OCI-LY1 (cell line): ENCODE results near the gene HOXB7.

Experiments
- EZH2 ChIP-seq: fragments of 200-600 bp; sonication (generic), shearing (Covaris generic); IDR thresholded peaks from 2 replicates; pipeline ENCODE4 v1.8.0; 2017; ENCODE audit warnings: borderline replicate concordance, mixed run types, mild to moderate bottlenecking, antibody characterized with exemption, low read length, moderate library complexity, mixed read lengths
- TF ChIP-seq, protein P1 (sequence below): fragments of 200-600 bp; sonication (generic), shearing (Covaris generic); IDR thresholded peaks from 2 replicates; pipeline ENCODE4 v1.5.1; 2017; ENCODE audit warnings: mild to moderate bottlenecking, antibody characterized with exemption, low read length, moderate library complexity, mixed read lengths

DNA sequence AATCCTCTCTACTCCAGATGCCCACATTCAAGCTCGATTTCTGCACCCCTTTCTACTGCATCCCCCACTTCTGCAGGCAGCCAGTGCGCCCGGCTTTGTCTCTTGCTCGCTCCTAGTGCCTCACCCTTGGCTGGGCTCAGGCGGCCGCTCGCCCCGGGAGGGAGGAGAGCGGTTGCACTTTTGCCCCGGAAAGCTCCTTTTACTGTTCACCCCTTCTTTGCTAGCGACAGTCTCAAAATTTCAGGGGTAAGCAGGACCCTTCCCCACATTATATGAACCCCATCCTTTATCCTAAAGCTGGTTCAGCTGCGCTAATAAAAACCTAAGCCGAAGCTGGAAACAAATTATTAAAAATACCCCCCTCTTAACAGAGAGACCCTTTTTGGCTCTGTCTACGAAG, 18.2 kb downstream of the HOXB7 start:
- no peak for TF ChIP-seq EZH2
- TF ChIP-seq, protein P1, sequence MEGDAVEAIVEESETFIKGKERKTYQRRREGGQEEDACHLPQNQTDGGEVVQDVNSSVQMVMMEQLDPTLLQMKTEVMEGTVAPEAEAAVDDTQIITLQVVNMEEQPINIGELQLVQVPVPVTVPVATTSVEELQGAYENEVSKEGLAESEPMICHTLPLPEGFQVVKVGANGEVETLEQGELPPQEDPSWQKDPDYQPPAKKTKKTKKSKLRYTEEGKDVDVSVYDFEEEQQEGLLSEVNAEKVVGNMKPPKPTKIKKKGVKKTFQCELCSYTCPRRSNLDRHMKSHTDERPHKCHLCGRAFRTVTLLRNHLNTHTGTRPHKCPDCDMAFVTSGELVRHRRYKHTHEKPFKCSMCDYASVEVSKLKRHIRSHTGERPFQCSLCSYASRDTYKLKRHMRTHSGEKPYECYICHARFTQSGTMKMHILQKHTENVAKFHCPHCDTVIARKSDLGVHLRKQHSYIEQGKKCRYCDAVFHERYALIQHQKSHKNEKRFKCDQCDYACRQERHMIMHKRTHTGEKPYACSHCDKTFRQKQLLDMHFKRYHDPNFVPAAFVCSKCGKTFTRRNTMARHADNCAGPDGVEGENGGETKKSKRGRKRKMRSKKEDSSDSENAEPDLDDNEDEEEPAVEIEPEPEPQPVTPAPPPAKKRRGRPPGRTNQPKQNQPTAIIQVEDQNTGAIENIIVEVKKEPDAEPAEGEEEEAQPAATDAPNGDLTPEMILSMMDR: no peak
